Neural progenitor cell (in vitro differentiated cells): ENCODE measurements around the gene LRRC9.

Experiments
- CTCF ChIP-seq: fragments of 200-600 bp; sonication (generic); IDR thresholded peaks from 2 replicates; pipeline ENCODE4 v1.5.1; 2017; ENCODE audit warnings: antibody characterized with exemption, mild to moderate bottlenecking
- EZH2phosphoT487 ChIP-seq: fragments of 200-600 bp; sonication (generic); IDR thresholded peaks from 2 replicates; pipeline ENCODE4 v1.6.1; 2017; ENCODE audit warnings: antibody characterized with exemption

GRCh38 chr14:59997966-59998365, 78.0 kb downstream of the LRRC9 start:
- TF ChIP-seq CTCF: no peak
- no peak for TF ChIP-seq EZH2phosphoT487
